Measurements from ENCODE around the gene VSTM2B.
"Not testable (repeated sequence)": the region's sequence is repeated elsewhere in the genome, so short reads cannot be mapped to it uniquely, and the experiment has no call there.

VSTM2B gene

GRCh38 chr19:29483641-29483920, 42.2 kb upstream of the VSTM2B start:
- Histone ChIP-seq H3K4me2 (no peak overlapping the region), H3K9me3 (replicated peaks in 1 of 11) (peaks cover 33 to 54% (median 39%) of the 10 kb centered on the region in 11 experiments), H3K4me3 (no peak overlapping the region), H4K20me1 (no peaks in the 10 kb centered on the region), H3K4me1 (peaks cover 0 to 30% (median 20%) of the 10 kb centered on the region in 10 experiments; a peak in 18 of 20 replicates), H3K36me3 (peaks cover 0 to 8% (median 0%) of the 10 kb centered on the region in 11 experiments; a peak in 1 of 22 replicates), H3K9ac (no peak overlapping the region), H3K27ac (no peak overlapping the region), H3K27me3 (no peaks in the 10 kb centered on the region)
- TF ChIP-seq Cebpa-rat (IDR thresholded peaks at IDR 0.05) = no peak

- TF ChIP-seq Cebpa-rat (IDR thresholded peaks at IDR 0.05) = no peak
- no peaks in the 10 kb centered on the region for H4K20me1 ChIP-seq
- H3K9ac ChIP-seq = no peak overlapping the region
- H3K36me3 ChIP-seq = peaks cover 0 to 8% (median 0%) of the 10 kb centered on the region in 11 experiments; a peak in 1 of 22 replicates
- H3K4me2 ChIP-seq = peak overlapping the region in 8 of 11 experiments; percentile 8 to 59 (median 20); a peak in 11 of 22 replicates
- H3K4me3 ChIP-seq = no peak overlapping the region
- peaks cover 29 to 49% (median 38%) of the 10 kb centered on the region in 11 experiments for H3K9me3 ChIP-seq (replicated peaks in 1 of 11)
- H3K4me1 ChIP-seq = peaks cover 0 to 32% (median 21%) of the 10 kb centered on the region in 10 experiments; a peak in 18 of 20 replicates
- H3K27me3 ChIP-seq = no peaks in the 10 kb centered on the region
- H3K27ac ChIP-seq = no peak overlapping the region
Observed at GRCh38 chr19:29483944-29484581, 41.7 kb upstream of the VSTM2B start.

GRCh38 chr19:29484876-29485275, 40.9 kb upstream of the VSTM2B start:
- Histone ChIP-seq H3K4me3 (no peak overlapping the region), H3K4me1 (peaks cover 0 to 32% (median 21%) of the 10 kb centered on the region in 10 experiments; a peak in 18 of 20 replicates), H3K9ac (no peak overlapping the region), H4K20me1 (no peaks in the 10 kb centered on the region), H3K27ac (no peak overlapping the region), H3K4me2 (peak overlapping the region in 7 of 11 experiments; percentile 9 to 59 (median 21); a peak in 8 of 22 replicates), H3K27me3 (no peaks in the 10 kb centered on the region), H3K9me3 (replicated peaks in 1 of 11) (peaks cover 21 to 41% (median 30%) of the 10 kb centered on the region in 11 experiments), H3K36me3 (peaks cover 0 to 8% (median 0%) of the 10 kb centered on the region in 11 experiments; a peak in 1 of 22 replicates)
- no peak for TF ChIP-seq Cebpa-rat (IDR thresholded peaks at IDR 0.05)

GRCh38 chr19:29485293-29485692, 40.5 kb upstream of the VSTM2B start:
- H3K9ac ChIP-seq = no peak overlapping the region
- H4K20me1 ChIP-seq = no peaks in the 10 kb centered on the region
- H3K36me3 ChIP-seq = peaks cover 0 to 8% (median 0%) of the 10 kb centered on the region in 11 experiments; a peak in 1 of 22 replicates
- no peaks in the 10 kb centered on the region for H3K27me3 ChIP-seq
- H3K9me3 ChIP-seq (replicated peaks in 1 of 11) = peaks cover 17 to 37% (median 26%) of the 10 kb centered on the region in 11 experiments
- H3K4me2 ChIP-seq = no peak overlapping the region; a peak in 1 of 22 replicates
- peaks cover 0 to 32% (median 21%) of the 10 kb centered on the region in 10 experiments; a peak in 18 of 20 replicates for H3K4me1 ChIP-seq
- H3K4me3 ChIP-seq = no peak overlapping the region
- TF ChIP-seq Cebpa-rat (IDR thresholded peaks at IDR 0.05) = no peak
- H3K27ac ChIP-seq = no peak overlapping the region

- H3K27ac ChIP-seq, H3K36me3 ChIP-seq, H3K9ac ChIP-seq, H3K27me3 ChIP-seq, H3K4me3 ChIP-seq, H4K20me1 ChIP-seq: not testable (repeated sequence)
- Histone ChIP-seq H3K4me1 (peaks cover 0 to 32% (median 21%) of the 10 kb centered on the region in 10 experiments; a peak in 18 of 20 replicates), H3K4me2 (peak overlapping the region in 5 of 11 experiments; percentile 11 to 43 (median 31); a peak in 3 of 22 replicates), H3K9me3 (replicated peaks in 1 of 11) (peaks cover under 1 to 20% (median 9%) of the 10 kb centered on the region in 11 experiments; a peak in 18 of 22 replicates)
Observed at GRCh38 chr19:29486961-29487360, 38.8 kb upstream of the VSTM2B start.

- peaks cover 0 to 32% (median 21%) of the 10 kb centered on the region in 10 experiments; a peak in 18 of 20 replicates for H3K4me1 ChIP-seq
- TF ChIP-seq Cebpa-rat (IDR thresholded peaks at IDR 0.05) = no peak
- H3K36me3 ChIP-seq = no peaks in the 10 kb centered on the region
- peak overlapping the region in 7 of 11 experiments; percentile 3 to 43 (median 31); a peak in 7 of 22 replicates for H3K4me2 ChIP-seq
- no peaks in the 10 kb centered on the region for H3K27me3 ChIP-seq
- H3K9ac ChIP-seq = no peak overlapping the region
- no peaks in the 10 kb centered on the region for H4K20me1 ChIP-seq
- no peak overlapping the region for H3K4me3 ChIP-seq
- peaks cover 0 to 18% (median 6%) of the 10 kb centered on the region in 11 experiments; a peak in 10 of 22 replicates for H3K9me3 ChIP-seq (replicated peaks in 1 of 11)
- H3K27ac ChIP-seq = no peak overlapping the region
Observed at GRCh38 chr19:29487432-29487831, 38.4 kb upstream of the VSTM2B start.

- Histone ChIP-seq H3K9me3 (replicated peaks in 1 of 11) (peaks cover 0 to 14% (median 4%) of the 10 kb centered on the region in 11 experiments; a peak in 7 of 22 replicates), H3K4me2 (peak overlapping the region; percentile 3 to 61 (median 34); a peak in 16 of 22 replicates), H3K36me3 (no peaks in the 10 kb centered on the region), H3K4me3 (no peak overlapping the region), H3K27me3 (no peaks in the 10 kb centered on the region), H3K9ac (no peak overlapping the region), H3K4me1 (peaks cover 0 to 32% (median 21%) of the 10 kb centered on the region in 10 experiments; a peak in 18 of 20 replicates), H4K20me1 (no peaks in the 10 kb centered on the region), H3K27ac (no peak overlapping the region)
- TF ChIP-seq Cebpa-rat (IDR thresholded peaks at IDR 0.05) = no peak
Observed at GRCh38 chr19:29488316-29488715, 37.5 kb upstream of the VSTM2B start.

- Histone ChIP-seq H3K4me1 (peaks cover 0 to 24% (median 17%) of the 10 kb centered on the region in 10 experiments; a peak in 18 of 20 replicates), H3K9ac (no peak overlapping the region), H3K36me3 (no peaks in the 10 kb centered on the region), H3K27me3 (no peaks in the 10 kb centered on the region), H3K4me3 (no peak overlapping the region), H4K20me1 (no peaks in the 10 kb centered on the region), H3K27ac (no peak overlapping the region), H3K9me3 (replicated peaks in 1 of 11) (peaks cover 0 to 14% (median 4%) of the 10 kb centered on the region in 11 experiments; a peak in 7 of 22 replicates), H3K4me2 (no peak overlapping the region)
- no peak for TF ChIP-seq Cebpa-rat (IDR thresholded peaks at IDR 0.05)
Observed at GRCh38 chr19:29489172-29489951, 36.4 kb upstream of the VSTM2B start.

- H3K4me3 ChIP-seq = no peak overlapping the region
- no peak overlapping the region for H3K27ac ChIP-seq
- no peak for TF ChIP-seq Cebpa-rat (IDR thresholded peaks at IDR 0.05)
- no peaks in the 10 kb centered on the region for H4K20me1 ChIP-seq
- H3K36me3 ChIP-seq = no peaks in the 10 kb centered on the region
- peaks cover 0 to 9% (median 1%) of the 10 kb centered on the region in 11 experiments; a peak in 6 of 22 replicates for H3K9me3 ChIP-seq (replicated peaks in 1 of 11)
- H3K27me3 ChIP-seq = no peaks in the 10 kb centered on the region
- peaks cover 0 to 18% (median 16%) of the 10 kb centered on the region in 10 experiments; a peak in 16 of 20 replicates for H3K4me1 ChIP-seq
- H3K9ac ChIP-seq = no peak overlapping the region
- H3K4me2 ChIP-seq = no peak overlapping the region
Observed at GRCh38 chr19:29491491-29491890, 34.3 kb upstream of the VSTM2B start.
